Hematopoietic multipotent progenitor cell (in vitro differentiated cells): ENCODE results near the gene RBM14. TPM values are rescaled to one million over a fixed set of nuclear protein-coding genes. Genes with fewer than 3 reads are reported as not detected.
"Not testable (repeated sequence)": the region's sequence is repeated elsewhere in the genome, so short reads cannot be mapped to it uniquely, and the experiment has no call there.

Experiments
- DNase-seq, 3 donors: peaks; one replicate each; pipeline ENCODE4 v3.0.0-alpha.2; 2011 to 2015; ENCODE audit warnings: low read depth in 2 of 3, low spot score in 2 of 3
- total RNA-seq: library from RNA; depleted of rRNA; stranded (reverse); fragments of >200 nt; gene quantifications from one replicate; pipeline ENCODE4 v1.2.3, GENCODE V29; 2012

RBM14 gene
- total RNA-seq, 1 donor = 102 TPM

- DNase-seq = no peak
Measured at GRCh38 chr11:66629356-66629755, 12.9 kb downstream of the RBM14 start.

- no peak for DNase-seq
Measured at GRCh38 chr11:66631883-66632282, 15.5 kb downstream of the RBM14 start.

GRCh38 chr11:66632952-66633351 is 16.5 kb downstream of the RBM14 start:
- no peak for DNase-seq

- DNase-seq = no peak
Measured at GRCh38 chr11:66636411-66636810, 20.0 kb downstream of the RBM14 start.

- no peak for DNase-seq
Measured at GRCh38 chr11:66637557-66638176, 21.2 kb downstream of the RBM14 start.

GRCh38 chr11:66638177-66639065 is 22.0 kb downstream of the RBM14 start, which contains the start of gene RBM4:
RBM4 (plus strand) TSS chr11:66638703; CDS start chr11:66639712, 1,009 bp downstream.
- peak; percentile 90 to 100 (median 100) for DNase-seq

GRCh38 chr11:66639066-66639813 is 22.8 kb downstream of the RBM14 start:
- peak in 2 of 3 donors; percentile 62 to 74 for DNase-seq

GRCh38 chr11:66639814-66640340 is 23.4 kb downstream of the RBM14 start:
- not testable (repeated sequence) for DNase-seq

DNA sequence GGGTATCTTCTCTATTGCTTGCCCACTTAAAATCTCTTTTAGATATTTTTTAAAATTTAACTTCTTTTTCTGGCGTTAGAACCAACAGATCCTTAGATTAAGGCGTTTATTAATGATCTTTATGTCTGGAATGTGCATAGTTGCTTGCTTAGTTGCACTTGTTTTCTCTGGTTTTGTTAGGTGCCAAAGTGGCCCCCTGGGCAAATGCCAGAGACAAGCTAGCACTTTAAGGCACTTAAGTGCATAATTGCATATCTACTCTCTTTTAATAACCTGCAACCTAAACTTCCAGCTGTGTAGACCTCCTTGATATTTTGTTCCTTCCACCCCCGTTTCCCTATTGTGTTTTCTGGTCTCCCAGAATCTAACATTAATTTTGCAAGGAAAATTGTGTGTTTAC is 25.4 kb downstream of the RBM14 start:
- no peak for DNase-seq

GRCh38 chr11:66643745-66644437 is 27.5 kb downstream of the RBM14 start:
- DNase-seq = no peak

DNA sequence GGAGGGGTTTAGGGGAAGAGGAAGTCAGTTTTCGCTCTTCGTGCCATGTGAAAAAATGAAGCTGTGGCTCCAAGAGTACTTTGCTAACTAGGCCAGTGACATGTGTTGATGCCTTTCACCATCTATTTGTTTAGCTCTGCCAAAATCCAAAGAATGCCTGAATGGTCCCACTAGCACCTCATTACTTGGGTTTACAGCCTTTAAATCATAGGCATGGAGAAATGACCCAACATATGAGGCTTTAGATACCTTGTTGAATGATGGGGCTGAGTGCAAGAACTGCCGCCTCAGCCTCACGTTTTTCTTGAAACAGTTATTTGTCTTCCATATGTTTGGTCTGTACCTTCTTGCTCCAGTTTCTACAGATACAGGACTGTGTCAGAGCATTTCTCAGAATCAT is 30.4 kb downstream of the RBM14 start:
- DNase-seq = no peak

DNA sequence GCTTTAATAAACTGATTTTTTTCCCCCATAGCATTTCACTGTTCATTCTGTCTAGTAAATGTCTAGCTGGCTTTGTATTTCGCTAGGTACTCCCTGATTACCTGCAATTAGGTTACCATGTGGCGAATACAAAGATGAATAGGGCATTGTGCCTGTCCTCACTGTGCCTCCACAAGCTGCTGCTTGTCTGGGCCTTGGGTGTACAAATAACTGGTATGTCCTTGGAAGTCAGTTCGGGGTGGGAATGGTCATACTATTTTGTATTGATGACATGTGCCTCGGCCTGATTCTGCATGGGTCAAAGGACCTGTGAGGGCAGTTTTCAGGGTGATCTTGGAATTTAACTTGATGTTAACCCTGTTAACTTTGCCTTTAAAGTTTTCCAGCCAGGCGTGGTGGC is 33.5 kb downstream of the RBM14 start:
- DNase-seq = no peak

DNA sequence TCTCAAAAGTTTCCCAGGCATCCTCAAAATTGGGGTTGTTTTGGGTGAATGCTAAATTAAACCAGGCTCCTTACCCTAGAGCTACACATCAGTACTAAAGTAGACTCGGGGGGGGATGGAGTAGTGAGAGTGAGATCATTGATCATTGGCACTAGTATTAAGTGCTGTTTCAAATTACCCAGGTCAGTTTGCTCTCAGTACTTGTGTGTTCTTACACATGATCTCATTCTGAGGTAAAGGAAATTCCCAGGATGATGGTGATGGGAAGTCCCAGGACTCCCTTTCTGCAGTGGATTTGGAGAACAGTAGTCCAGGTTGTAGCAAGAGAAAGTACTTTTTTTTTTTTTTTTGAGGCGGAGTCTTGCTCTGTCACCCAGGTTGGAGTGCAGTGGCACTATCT is 34.6 kb downstream of the RBM14 start:
- no peak for DNase-seq

- no peak for DNase-seq
Measured at GRCh38 chr11:66652651-66653050, 36.2 kb downstream of the RBM14 start.

DNA sequence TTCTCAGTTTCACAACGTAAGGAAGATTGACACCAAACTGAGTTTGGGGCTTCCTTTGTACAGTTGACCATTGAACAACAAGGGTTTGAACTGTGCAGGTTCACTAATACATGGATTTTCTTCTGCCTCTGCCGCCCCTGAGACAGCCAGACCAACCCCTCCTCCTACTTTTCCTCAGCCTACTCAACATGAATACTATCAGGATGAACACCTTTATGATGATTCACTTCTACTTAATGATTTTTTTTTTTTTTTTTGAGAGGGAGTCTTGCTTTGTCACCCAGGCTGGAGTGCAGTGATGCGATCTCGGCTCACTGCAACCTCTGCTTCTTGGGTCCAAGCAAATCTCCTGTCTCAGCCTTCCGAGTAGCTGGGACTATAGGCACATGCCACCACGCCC is 36.7 kb downstream of the RBM14 start:
- DNase-seq = no peak

- peak in 1 of 3 donors; percentile 19 for DNase-seq
Measured at GRCh38 chr11:66659763-66660162, 43.3 kb downstream of the RBM14 start.

- DNase-seq = no peak
Measured at GRCh38 chr11:66663741-66664296, 47.4 kb downstream of the RBM14 start.

- no peak for DNase-seq
Measured at GRCh38 chr11:66665369-66665768, 48.9 kb downstream of the RBM14 start.

DNA sequence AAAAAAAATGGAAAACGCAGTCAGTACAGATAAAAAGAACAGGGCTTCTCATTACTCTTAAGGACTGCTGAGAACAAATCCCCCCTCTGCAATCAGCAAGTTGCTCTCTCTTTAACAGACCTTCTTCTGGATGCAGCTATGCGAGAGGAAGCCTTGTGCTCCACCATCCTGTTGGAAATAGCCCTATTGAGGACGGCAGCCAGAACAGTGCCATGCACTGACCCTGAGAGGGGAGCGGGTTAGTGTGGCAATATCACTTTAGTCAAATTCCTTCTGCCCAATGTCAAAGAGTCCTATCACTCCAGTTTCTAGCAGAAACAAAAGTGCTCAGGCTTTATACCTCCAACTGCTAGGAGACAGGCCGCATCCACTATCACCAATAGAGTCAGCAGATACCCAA is 54.4 kb downstream of the RBM14 start:
- DNase-seq = no peak

GRCh38 chr11:66674964-66675602 is 58.7 kb downstream of the RBM14 start:
- DNase-seq = no peak
